Spleen (tissue), 7 donors: ENCODE data around the gene IRX6.

Source experiments
- POLR2A ChIP-seq, 3 donors: fragments of 450-650 bp; IDR thresholded peaks; one replicate each; pipeline ENCODE4 v1.5.1; 2017; ENCODE audit warnings: antibody characterized with exemption in 3 of 3, mild to moderate bottlenecking in 1 of 3
- TF ChIP-seq, protein P1 (sequence below), 11 experiments: fragments of 200-600 bp in 7 of 11; fragments of 450-650 bp in 4 of 11; sonication (generic) in 4 of 11; IDR thresholded peaks in 8 of 11; conservative IDR thresholded peaks in 3 of 11; 1 replicate in 7 of 11; 2 replicates in 4 of 11; pipeline versions ENCODE4 v1.4.0 to v1.8.0; 2016 to 2021; ENCODE audit warnings: antibody characterized with exemption in 11 of 11, inconsistent platforms in 4 of 11, mild to moderate bottlenecking in 1 of 11
- donor health status: DM: no; HTN: no; CAD: no; lungs with moderate emphysema.
- donor health status: DM: no; HTN: no; CAD: no.
- donor health status: DM: no; HTN: no; CAD: no.

- TF ChIP-seq, protein P1, sequence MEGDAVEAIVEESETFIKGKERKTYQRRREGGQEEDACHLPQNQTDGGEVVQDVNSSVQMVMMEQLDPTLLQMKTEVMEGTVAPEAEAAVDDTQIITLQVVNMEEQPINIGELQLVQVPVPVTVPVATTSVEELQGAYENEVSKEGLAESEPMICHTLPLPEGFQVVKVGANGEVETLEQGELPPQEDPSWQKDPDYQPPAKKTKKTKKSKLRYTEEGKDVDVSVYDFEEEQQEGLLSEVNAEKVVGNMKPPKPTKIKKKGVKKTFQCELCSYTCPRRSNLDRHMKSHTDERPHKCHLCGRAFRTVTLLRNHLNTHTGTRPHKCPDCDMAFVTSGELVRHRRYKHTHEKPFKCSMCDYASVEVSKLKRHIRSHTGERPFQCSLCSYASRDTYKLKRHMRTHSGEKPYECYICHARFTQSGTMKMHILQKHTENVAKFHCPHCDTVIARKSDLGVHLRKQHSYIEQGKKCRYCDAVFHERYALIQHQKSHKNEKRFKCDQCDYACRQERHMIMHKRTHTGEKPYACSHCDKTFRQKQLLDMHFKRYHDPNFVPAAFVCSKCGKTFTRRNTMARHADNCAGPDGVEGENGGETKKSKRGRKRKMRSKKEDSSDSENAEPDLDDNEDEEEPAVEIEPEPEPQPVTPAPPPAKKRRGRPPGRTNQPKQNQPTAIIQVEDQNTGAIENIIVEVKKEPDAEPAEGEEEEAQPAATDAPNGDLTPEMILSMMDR (IDR thresholded peaks at IDR 0.05 in 8 of 11, conservative IDR thresholded peaks at IDR 0.05 in 3 of 11): no peak
- no peak for TF ChIP-seq POLR2A (IDR thresholded peaks at IDR 0.05)
Observed at GRCh38 chr16:55369151-55369550, 45.1 kb downstream of the IRX6 start.
